GM13977 (cell line): ENCODE measurements around the gene KANK4.
"Not testable (repeated sequence)": the region's sequence is repeated elsewhere in the genome, so short reads cannot be mapped to it uniquely, and the experiment has no call there.

ENCODE experiments used
- DNase-seq: peaks from one replicate; pipeline ENCODE4 v3.0.0; 2012; ENCODE audit warnings: low spot score
- CTCF ChIP-seq: IDR thresholded peaks from 2 replicates; pipeline ENCODE4 v1.5.1; 2012; ENCODE audit warnings: mild to moderate bottlenecking, control low read depth; ENCODE audit not compliant: insufficient read depth; ENCODE audit errors: extremely low read depth, missing control alignments
- in situ Hi-C: fragments of 300-500 bp; cut with MboI; formaldehyde crosslinking; loops from one replicate; pipeline ENCODE4 v1.12.0; 2022; ENCODE audit warnings: low sequenced_read_pairs, low pct_unique_long_range_greater_than_20kb, mixed read lengths, inconsistent platforms; ENCODE audit not compliant: unreplicated experiment

The KANK4 gene

GRCh38 chr1:62228136-62228882, 90.9 kb downstream of the KANK4 start:
- no peak for TF ChIP-seq CTCF
- in situ Hi-C loops: no loop called here
- no peak for DNase-seq

DNA sequence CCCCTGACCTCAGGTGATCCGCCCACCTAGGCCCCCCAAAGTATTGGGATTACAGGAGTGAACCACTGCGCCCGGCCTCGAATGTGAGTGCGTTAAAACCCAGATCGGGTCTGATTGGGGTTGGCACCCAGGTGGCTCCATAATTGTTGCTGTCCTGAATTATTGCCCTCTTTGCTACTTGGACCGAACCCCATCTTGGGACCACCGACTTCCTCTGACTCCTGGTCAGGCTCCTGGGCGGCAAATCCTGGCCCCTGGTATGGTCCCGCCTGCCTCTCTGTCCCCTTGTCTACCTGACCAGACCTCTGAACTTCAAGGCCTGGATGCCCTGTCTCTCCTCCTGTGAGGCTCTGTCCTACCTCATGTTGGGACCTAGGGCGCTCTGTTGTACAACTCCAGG, 91.7 kb downstream of the KANK4 start:
- no peak for TF ChIP-seq CTCF
- no peak for DNase-seq
- in situ Hi-C loops: no loop called here

- in situ Hi-C loops: no loop called here
- DNase-seq: no peak
These were observed 95.1 kb downstream of the KANK4 start for GRCh38 chr1:62224182-62224581.

DNA sequence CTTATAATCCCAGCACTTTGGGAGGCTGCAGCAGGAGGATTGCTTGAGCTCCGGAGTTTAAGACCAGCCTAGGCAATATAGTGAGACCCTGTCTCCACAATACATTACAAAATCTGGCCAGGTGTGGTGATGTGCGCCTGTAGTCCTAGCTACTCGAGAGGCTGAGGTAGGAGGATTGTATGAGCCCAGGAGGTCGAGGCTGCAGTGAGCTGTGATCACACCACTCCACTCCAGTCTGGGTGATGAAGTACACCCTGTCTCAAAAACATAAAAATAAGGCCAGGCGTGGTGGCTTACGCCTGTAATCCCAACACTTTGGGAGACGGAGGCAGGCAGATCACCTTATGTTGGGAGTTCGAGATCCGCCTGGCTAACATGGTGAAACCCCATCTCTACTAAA, 96.9 kb downstream of the KANK4 start:
- in situ Hi-C loops: no loop called here
- TF ChIP-seq CTCF: no peak
- no peak for DNase-seq

More at GRCh38 chr1:62224182-62224581, 95.1 kb downstream of the KANK4 start:
- TF ChIP-seq CTCF: no peak

DNA sequence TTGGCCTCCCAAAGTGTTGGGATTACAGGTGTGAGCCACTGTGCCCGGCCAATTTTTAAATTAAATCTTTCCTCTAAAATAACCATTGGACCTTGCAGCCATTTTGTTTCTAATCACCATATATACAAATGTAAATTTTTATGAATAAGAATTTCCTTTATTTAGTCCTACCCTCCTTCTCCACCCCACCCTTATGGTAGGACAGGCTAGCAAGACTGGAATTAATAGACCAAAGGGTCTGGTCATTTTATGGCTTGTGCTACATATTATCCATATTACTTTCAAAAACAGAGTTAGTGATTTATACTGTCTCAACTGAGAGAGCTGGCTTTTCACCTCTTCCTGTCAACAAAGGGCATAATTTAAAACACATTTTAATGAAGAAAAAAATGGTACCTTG, 98.1 kb downstream of the KANK4 start:
- TF ChIP-seq CTCF: no peak
- no peak for DNase-seq
- in situ Hi-C loops: no loop called here

GRCh38 chr1:62220456-62220855, 98.8 kb downstream of the KANK4 start:
- DNase-seq: not testable (repeated sequence)

DNA sequence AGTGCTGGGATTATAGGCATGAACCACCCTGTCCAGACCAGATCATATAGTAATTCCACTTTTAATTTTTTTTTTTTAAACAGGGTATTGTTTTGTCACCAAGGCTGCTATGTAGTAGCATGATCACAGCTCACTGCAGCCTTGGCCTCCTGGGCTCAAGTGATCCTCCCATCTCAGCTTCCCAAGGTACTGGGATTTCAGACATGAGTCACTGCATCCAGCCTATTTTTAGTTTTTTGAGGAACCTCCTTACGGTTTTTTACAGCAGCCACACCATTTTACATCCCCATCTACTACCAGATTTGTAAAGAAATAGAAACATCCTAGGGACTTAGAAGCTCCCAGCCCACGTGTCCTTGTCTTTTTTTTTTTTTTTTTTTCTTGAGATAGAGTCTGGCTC, 100.6 kb downstream of the KANK4 start:
- TF ChIP-seq CTCF: no peak

More at GRCh38 chr1:62220456-62220855, 98.8 kb downstream of the KANK4 start:
- in situ Hi-C loops: not testable (repeated sequence)

More for the DNA sequence above, 100.6 kb downstream of the KANK4 start:
- in situ Hi-C loops: no loop called here
- DNase-seq: no peak
